Measurements from ENCODE around the gene PNPLA2. TPM values are rescaled to one million over a fixed set of nuclear protein-coding genes. Genes with fewer than 3 reads are reported as not detected.

PNPLA2 gene
- total RNA-seq, 1 experiment from 2014 or later = 40.2 TPM

DNA sequence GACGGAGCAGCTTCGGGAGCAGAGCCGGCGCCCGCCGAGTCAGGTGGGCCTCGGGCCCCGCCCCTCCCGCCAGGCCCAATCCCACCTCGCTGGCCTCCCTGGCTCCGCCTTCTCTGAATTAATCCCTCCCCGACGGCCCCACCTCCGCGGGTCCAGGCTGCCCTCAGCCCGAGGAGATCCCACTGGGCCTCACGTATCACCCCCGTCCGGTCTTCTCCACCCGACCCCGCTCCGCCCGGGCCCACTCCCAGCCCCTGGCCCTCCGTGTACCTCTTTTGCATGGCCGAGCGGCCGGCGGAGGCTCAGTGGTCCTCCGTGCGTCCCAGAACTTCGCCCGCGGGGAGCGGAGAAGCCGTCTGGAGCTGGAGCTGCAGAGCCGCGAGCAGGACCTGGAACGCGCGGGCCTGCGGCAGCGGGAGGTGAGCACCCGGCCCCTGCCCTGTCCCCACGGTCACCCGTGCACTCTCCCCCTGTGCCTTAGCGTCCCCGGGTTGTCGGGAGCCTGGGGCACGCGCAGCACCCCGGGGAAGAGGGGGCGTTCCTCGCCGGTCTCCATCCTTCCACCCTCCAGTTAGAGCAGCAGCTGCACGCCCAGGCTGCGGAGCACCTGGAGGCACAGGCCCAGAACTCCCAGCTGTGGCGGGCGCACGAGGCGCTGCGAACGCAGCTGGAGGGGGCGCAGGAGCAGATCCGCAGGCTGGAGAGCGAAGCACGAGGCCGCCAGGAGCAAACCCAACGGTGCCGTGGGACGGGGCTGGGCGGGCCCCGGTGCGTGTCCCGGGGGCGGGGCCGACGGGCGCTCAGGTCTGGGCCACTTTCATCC, 11.8 kb downstream of the PNPLA2 start:
- Histone ChIP-seq H3K9ac (ENCODE audit: low read length) (no peak overlapping the region), H2AFZ (ENCODE audit: low read length) (no peak overlapping the region), H3K79me2 (ENCODE audit: low read length) (peaks cover 33% of the 10 kb centered on the region), H3K9me2 (replicated peaks; ENCODE audit: low read length) (no peaks in the 10 kb centered on the region), H3K4me1 (ENCODE audit: insufficient read depth, low read length) (peaks cover 45% of the 10 kb centered on the region), H3K4me3 (ENCODE audit: low read length) (no peak overlapping the region), H3F3A (ENCODE audit: low read length, unreplicated experiment) (no peaks in the 10 kb centered on the region), H3K36me3 (ENCODE audit: low read depth, low read length) (no peaks in the 10 kb centered on the region), H3K27me3 (ENCODE audit: low read length) (no peaks in the 10 kb centered on the region), H3K9me3 (ENCODE audit: low read length) (no peaks in the 10 kb centered on the region), H3K4me2 (ENCODE audit: low read length) (no peak overlapping the region), H3K27ac (ENCODE audit: low read length) (no peak overlapping the region), H4K20me1 (ENCODE audit: low read length) (no peaks in the 10 kb centered on the region)
- ATAC-seq (no peak), DNase-seq (no peak)
- intact Hi-C loops (cut with micrococcal nuclease) = no loop called here
- CTCF ChIA-PET = no interaction called here
- no peak for TF ChIP-seq EZH2phosphoT487 (IDR thresholded peaks at IDR 0.05; ENCODE audit: borderline replicate concordance, low read length)
- TF ChIP-seq, protein P1, sequence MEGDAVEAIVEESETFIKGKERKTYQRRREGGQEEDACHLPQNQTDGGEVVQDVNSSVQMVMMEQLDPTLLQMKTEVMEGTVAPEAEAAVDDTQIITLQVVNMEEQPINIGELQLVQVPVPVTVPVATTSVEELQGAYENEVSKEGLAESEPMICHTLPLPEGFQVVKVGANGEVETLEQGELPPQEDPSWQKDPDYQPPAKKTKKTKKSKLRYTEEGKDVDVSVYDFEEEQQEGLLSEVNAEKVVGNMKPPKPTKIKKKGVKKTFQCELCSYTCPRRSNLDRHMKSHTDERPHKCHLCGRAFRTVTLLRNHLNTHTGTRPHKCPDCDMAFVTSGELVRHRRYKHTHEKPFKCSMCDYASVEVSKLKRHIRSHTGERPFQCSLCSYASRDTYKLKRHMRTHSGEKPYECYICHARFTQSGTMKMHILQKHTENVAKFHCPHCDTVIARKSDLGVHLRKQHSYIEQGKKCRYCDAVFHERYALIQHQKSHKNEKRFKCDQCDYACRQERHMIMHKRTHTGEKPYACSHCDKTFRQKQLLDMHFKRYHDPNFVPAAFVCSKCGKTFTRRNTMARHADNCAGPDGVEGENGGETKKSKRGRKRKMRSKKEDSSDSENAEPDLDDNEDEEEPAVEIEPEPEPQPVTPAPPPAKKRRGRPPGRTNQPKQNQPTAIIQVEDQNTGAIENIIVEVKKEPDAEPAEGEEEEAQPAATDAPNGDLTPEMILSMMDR (conservative IDR thresholded peaks at IDR 0.05; ENCODE audit: low read depth, low read length) = no peak
- no peak for TF ChIP-seq EZH2 (IDR thresholded peaks at IDR 0.05; ENCODE audit: low read length, unreplicated experiment)
- BruUV-seq (replicated peaks) = no TSS peak
- POLR2A ChIA-PET (ENCODE audit: unreplicated experiment) = interaction anchor here (0.6 kb wide), 1 partner anchor 230 kb away, joined by 4 read pairs; no protein-coding TSS in a partner anchor

DNA sequence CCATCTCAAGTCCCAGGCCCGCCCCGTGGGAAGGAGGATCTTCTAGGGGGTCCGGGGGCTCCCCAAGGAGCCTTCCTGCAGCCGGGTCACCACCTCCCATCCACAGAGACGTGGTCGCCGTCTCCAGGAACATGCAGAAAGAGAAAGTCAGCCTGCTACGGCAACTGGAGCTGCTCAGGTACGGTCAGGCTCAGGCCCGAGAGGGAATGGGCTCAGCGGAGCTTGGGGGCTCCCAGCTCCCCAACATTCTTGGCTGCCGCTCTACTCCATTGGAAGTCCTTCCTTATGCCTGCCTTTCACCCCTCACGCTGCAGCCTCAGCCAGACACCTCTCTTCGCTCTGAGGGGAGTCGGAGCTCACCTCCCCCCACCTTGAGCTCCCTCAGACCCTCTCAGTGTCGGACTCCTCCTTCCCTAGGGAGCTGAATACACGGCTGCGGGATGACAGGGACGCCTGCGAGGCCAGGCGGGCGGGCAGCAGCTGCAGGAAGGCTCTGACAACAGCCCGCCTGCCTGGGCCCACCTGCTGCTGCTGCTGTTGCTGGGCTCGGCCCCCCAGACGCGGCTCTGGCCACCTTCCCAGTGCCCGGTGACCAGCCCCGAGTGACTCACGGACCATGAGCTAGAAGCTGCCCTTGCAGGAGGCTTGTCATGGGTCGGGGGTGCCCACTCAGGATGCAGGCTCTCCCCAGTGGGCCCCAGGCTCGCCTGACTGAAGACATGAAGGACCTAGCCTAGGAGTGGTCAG, 12.6 kb downstream of the PNPLA2 start:
- Histone ChIP-seq H3K27me3 (ENCODE audit: low read length) (no peaks in the 10 kb centered on the region), H3K4me3 (ENCODE audit: low read length) (peak overlapping the region; percentile 83; the same call in 1 of the 2 replicates), H3K9me3 (ENCODE audit: low read length) (no peaks in the 10 kb centered on the region), H3K4me2 (ENCODE audit: low read length) (peak overlapping the region; percentile 93), H3K9me2 (replicated peaks; ENCODE audit: low read length) (no peaks in the 10 kb centered on the region), H3K79me2 (ENCODE audit: low read length) (peaks cover 39% of the 10 kb centered on the region), H2AFZ (ENCODE audit: low read length) (no peak overlapping the region), H3K27ac (ENCODE audit: low read length) (no peak overlapping the region), H3K4me1 (ENCODE audit: insufficient read depth, low read length) (peaks cover 37% of the 10 kb centered on the region), H4K20me1 (ENCODE audit: low read length) (no peaks in the 10 kb centered on the region), H3F3A (ENCODE audit: low read length, unreplicated experiment) (no peaks in the 10 kb centered on the region), H3K9ac (ENCODE audit: low read length) (no peak overlapping the region), H3K36me3 (ENCODE audit: low read depth, low read length) (0 out of 2 replicates have a peak, but pooled peaks cover 3% of the 10 kb centered on the region)
- ATAC-seq = no peak
- intact Hi-C loops (cut with micrococcal nuclease) = no loop called here
- BruUV-seq (replicated peaks) = no TSS peak
- no peak for DNase-seq
- ChIA-PET CTCF (no interaction called here), POLR2A (ENCODE audit: unreplicated experiment) (interaction anchor here (0.6 to 2.0 kb wide), 2 partner anchors 12 to 229 kb away, joined by 4 to 16 read pairs; partner anchors contain the start of gene PNPLA2)
- no peak for TF ChIP-seq EZH2 (IDR thresholded peaks at IDR 0.05; ENCODE audit: low read length, unreplicated experiment)
- no peak for TF ChIP-seq EZH2phosphoT487 (IDR thresholded peaks at IDR 0.05; ENCODE audit: borderline replicate concordance, low read length)
- TF ChIP-seq, protein P1 (conservative IDR thresholded peaks at IDR 0.05; ENCODE audit: low read depth, low read length) = no peak

Measured in PC-3 (cell line).